Stimulated activated CD8-positive, alpha-beta memory T cell treated with anti-CD3 and anti-CD28 coated beads, Interleukin-7, amount 100 ng/mL, for 1 hour (primary cell): ENCODE results near the gene GBX1.
A peak's percentile ranks its signal among the peaks of the same experiment; 100 is the strongest.

Experiments
- DNase-seq, 2 donors: peaks; one replicate each; pipeline ENCODE4 v3.0.0-alpha.2; 2020; ENCODE audit warnings: low read depth in 2 of 2

The GBX1 gene

GRCh38 chr7:151173386-151174245, 6.1 kb upstream of the GBX1 start:
- DNase-seq, result no peak

- peak; percentile 53 to 60 for DNase-seq
These were observed 5.0 kb upstream of the GBX1 start for GRCh38 chr7:151172273-151173141.

- DNase-seq, result no peak
These were observed 1.3 kb upstream of the GBX1 start for GRCh38 chr7:151168787-151169162.

GRCh38 chr7:151168003-151168786, 701 bp upstream of the GBX1 start:
- DNase-seq, result peak in 1 of 2 donors; percentile 33

GRCh38 chr7:151166629-151167196, 781 bp downstream of the GBX1 start:
- DNase-seq, result no peak

- no peak for DNase-seq
These were observed 5.7 kb downstream of the GBX1 start for GRCh38 chr7:151161757-151162156.

- DNase-seq, result no peak
These were observed 9.7 kb downstream of the GBX1 start for GRCh38 chr7:151157645-151158329.

- no peak for DNase-seq
These were observed 14.6 kb downstream of the GBX1 start for GRCh38 chr7:151152643-151153513.

GRCh38 chr7:151150388-151150787, 17.1 kb downstream of the GBX1 start:
- no peak for DNase-seq

GRCh38 chr7:151148319-151149259, 18.9 kb downstream of the GBX1 start:
- DNase-seq, result no peak

GRCh38 chr7:151146761-151147160, 20.7 kb downstream of the GBX1 start:
- no peak for DNase-seq

GRCh38 chr7:151144387-151144786, 23.1 kb downstream of the GBX1 start:
- DNase-seq, result no peak

- no peak for DNase-seq
These were observed 24.1 kb downstream of the GBX1 start for GRCh38 chr7:151143261-151144015.

- DNase-seq, result no peak
These were observed 24.8 kb downstream of the GBX1 start for GRCh38 chr7:151142686-151143040.

GRCh38 chr7:151141855-151142685, 25.4 kb downstream of the GBX1 start:
- no peak for DNase-seq

GRCh38 chr7:151141311-151141854, 26.1 kb downstream of the GBX1 start:
- no peak for DNase-seq

GRCh38 chr7:151140826-151141225, 26.7 kb downstream of the GBX1 start:
- DNase-seq, result no peak
